ENCODE results near the gene VCP.

DNA sequence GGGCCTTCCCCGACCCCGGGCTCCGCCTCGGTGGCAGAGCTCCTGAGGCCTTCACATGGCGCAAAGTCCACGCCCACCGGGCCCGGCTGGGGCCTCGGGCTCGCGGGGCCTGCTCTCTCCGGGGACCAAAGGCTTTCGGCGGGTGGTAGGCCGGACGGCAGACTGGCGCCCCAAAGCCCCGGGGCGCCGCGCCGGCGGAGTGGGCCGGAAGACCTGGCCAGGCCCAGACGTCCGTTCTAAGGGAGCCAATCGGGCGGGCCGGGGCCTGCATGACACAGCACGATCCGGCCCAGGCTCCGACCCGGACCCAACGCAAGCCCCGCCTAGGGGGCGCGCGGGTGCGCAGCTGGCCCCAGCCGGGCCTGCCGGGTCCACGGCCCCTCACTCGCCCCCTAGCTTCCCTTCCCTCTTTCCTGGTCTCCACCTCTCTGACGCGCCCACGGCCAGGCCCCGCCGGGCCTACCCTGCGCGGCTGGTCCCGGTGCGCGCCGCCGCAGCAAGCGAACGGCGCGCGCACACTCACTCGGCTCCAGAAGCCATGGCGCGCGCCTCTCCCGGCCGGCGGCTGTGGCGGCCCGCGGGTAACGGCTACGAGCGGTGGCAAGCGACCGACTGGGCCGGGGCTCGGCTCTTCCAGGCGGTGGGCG lies 488 bp downstream of the VCP start:
- TF ChIP-seq EZH2phosphoT487 (IDR thresholded peaks at IDR 0.05; ENCODE audit: borderline replicate concordance) (no peak), POLR2A (IDR thresholded peaks at IDR 0.05; ENCODE audit: borderline replicate concordance, extremely low read depth, insufficient read depth, insufficient read length) (no peak), POLR2AphosphoS5 (IDR thresholded peaks at IDR 0.05; ENCODE audit: low read depth, low read length) (no peak), FOSL1 (IDR thresholded peaks at IDR 0.05; ENCODE audit: low read depth) (no peak), SIN3A (IDR thresholded peaks at IDR 0.05; ENCODE audit: low read depth) (no peak), JUND (IDR thresholded peaks at IDR 0.05) (no peak), SP1 (IDR thresholded peaks at IDR 0.05; ENCODE audit: low read depth) (no peak), ZFX (IDR thresholded peaks at IDR 0.05) (peak; percentile 100)
- TF ChIP-seq, protein P1, sequence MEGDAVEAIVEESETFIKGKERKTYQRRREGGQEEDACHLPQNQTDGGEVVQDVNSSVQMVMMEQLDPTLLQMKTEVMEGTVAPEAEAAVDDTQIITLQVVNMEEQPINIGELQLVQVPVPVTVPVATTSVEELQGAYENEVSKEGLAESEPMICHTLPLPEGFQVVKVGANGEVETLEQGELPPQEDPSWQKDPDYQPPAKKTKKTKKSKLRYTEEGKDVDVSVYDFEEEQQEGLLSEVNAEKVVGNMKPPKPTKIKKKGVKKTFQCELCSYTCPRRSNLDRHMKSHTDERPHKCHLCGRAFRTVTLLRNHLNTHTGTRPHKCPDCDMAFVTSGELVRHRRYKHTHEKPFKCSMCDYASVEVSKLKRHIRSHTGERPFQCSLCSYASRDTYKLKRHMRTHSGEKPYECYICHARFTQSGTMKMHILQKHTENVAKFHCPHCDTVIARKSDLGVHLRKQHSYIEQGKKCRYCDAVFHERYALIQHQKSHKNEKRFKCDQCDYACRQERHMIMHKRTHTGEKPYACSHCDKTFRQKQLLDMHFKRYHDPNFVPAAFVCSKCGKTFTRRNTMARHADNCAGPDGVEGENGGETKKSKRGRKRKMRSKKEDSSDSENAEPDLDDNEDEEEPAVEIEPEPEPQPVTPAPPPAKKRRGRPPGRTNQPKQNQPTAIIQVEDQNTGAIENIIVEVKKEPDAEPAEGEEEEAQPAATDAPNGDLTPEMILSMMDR (IDR thresholded peaks at IDR 0.05 in 2 of 3, conservative IDR thresholded peaks at IDR 0.05 in 1 of 3; ENCODE audit: borderline replicate concordance in 1 of 3, insufficient read depth in 1 of 3, low read depth in 2 of 3, low read length in 2 of 3): peak in 1 of 3 experiments; percentile 29; a peak in 1 of 6 replicates
- TF ChIP-seq, protein P2, sequence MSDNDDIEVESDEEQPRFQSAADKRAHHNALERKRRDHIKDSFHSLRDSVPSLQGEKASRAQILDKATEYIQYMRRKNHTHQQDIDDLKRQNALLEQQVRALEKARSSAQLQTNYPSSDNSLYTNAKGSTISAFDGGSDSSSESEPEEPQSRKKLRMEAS (IDR thresholded peaks at IDR 0.05): no peak
- TF ChIP-seq, protein P3, sequence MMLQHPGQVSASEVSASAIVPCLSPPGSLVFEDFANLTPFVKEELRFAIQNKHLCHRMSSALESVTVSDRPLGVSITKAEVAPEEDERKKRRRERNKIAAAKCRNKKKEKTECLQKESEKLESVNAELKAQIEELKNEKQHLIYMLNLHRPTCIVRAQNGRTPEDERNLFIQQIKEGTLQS (IDR thresholded peaks at IDR 0.05): no peak
- TF ChIP-seq, protein P4, sequence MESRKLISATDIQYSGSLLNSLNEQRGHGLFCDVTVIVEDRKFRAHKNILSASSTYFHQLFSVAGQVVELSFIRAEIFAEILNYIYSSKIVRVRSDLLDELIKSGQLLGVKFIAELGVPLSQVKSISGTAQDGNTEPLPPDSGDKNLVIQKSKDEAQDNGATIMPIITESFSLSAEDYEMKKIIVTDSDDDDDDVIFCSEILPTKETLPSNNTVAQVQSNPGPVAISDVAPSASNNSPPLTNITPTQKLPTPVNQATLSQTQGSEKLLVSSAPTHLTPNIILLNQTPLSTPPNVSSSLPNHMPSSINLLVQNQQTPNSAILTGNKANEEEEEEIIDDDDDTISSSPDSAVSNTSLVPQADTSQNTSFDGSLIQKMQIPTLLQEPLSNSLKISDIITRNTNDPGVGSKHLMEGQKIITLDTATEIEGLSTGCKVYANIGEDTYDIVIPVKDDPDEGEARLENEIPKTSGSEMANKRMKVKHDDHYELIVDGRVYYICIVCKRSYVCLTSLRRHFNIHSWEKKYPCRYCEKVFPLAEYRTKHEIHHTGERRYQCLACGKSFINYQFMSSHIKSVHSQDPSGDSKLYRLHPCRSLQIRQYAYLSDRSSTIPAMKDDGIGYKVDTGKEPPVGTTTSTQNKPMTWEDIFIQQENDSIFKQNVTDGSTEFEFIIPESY (IDR thresholded peaks at IDR 0.05; ENCODE audit: extremely low read depth, insufficient replicate concordance, low read length): no peak
- TF ChIP-seq, protein P5, sequence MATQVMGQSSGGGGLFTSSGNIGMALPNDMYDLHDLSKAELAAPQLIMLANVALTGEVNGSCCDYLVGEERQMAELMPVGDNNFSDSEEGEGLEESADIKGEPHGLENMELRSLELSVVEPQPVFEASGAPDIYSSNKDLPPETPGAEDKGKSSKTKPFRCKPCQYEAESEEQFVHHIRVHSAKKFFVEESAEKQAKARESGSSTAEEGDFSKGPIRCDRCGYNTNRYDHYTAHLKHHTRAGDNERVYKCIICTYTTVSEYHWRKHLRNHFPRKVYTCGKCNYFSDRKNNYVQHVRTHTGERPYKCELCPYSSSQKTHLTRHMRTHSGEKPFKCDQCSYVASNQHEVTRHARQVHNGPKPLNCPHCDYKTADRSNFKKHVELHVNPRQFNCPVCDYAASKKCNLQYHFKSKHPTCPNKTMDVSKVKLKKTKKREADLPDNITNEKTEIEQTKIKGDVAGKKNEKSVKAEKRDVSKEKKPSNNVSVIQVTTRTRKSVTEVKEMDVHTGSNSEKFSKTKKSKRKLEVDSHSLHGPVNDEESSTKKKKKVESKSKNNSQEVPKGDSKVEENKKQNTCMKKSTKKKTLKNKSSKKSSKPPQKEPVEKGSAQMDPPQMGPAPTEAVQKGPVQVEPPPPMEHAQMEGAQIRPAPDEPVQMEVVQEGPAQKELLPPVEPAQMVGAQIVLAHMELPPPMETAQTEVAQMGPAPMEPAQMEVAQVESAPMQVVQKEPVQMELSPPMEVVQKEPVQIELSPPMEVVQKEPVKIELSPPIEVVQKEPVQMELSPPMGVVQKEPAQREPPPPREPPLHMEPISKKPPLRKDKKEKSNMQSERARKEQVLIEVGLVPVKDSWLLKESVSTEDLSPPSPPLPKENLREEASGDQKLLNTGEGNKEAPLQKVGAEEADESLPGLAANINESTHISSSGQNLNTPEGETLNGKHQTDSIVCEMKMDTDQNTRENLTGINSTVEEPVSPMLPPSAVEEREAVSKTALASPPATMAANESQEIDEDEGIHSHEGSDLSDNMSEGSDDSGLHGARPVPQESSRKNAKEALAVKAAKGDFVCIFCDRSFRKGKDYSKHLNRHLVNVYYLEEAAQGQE (IDR thresholded peaks at IDR 0.05; ENCODE audit: low read depth): no peak
